ENCODE results near the gene GPR35.

GPR35 gene

DNA sequence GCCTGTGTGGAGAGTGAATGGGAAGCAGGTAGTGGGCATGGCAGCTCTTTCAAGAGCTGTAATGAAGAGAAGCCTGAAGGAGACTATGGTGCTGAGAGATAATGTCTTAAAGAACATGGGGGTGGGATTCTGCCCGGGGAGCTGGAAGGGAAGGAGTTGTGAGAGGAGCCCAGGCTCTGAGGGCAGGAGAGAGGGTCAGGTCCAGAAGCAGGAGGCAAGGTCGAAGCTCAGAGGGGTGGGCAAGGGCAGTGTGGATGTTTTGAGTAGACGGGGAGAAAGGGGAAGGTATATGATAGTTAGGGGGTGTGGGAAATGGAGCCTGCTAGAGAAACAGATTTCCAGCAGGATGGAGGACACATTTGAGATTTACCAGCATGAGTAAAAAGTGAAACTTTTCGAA is 36.6 kb upstream of the GPR35 start:
- no peaks in the 10 kb centered on the region for H3K9me3 ChIP-seq (ENCODE audit: severe bottlenecking)
- no peaks in the 10 kb centered on the region for H3K27me3 ChIP-seq (ENCODE audit: insufficient read depth, poor library complexity, severe bottlenecking)
- H3K4me3 ChIP-seq (ENCODE audit: severe bottlenecking): no peak overlapping the region
- TF ChIP-seq, protein P1, sequence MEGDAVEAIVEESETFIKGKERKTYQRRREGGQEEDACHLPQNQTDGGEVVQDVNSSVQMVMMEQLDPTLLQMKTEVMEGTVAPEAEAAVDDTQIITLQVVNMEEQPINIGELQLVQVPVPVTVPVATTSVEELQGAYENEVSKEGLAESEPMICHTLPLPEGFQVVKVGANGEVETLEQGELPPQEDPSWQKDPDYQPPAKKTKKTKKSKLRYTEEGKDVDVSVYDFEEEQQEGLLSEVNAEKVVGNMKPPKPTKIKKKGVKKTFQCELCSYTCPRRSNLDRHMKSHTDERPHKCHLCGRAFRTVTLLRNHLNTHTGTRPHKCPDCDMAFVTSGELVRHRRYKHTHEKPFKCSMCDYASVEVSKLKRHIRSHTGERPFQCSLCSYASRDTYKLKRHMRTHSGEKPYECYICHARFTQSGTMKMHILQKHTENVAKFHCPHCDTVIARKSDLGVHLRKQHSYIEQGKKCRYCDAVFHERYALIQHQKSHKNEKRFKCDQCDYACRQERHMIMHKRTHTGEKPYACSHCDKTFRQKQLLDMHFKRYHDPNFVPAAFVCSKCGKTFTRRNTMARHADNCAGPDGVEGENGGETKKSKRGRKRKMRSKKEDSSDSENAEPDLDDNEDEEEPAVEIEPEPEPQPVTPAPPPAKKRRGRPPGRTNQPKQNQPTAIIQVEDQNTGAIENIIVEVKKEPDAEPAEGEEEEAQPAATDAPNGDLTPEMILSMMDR (IDR thresholded peaks at IDR 0.05; ENCODE audit: poor library complexity, severe bottlenecking): no peak
- H3K36me3 ChIP-seq (ENCODE audit: low read depth): peaks cover 21% of the 10 kb centered on the region
- H3K4me1 ChIP-seq (ENCODE audit: insufficient read depth, poor library complexity, severe bottlenecking): peaks cover 12% of the 10 kb centered on the region
- DNase-seq (ENCODE audit: low spot score) (peak; percentile 14), ATAC-seq (ENCODE audit: low read depth) (no peak)
- H3K27ac ChIP-seq (ENCODE audit: poor library complexity, severe bottlenecking): no peak overlapping the region

- Histone ChIP-seq H3K27ac (ENCODE audit: poor library complexity, severe bottlenecking) (no peak overlapping the region), H3K36me3 (ENCODE audit: low read depth) (peaks cover 21% of the 10 kb centered on the region), H3K4me3 (ENCODE audit: severe bottlenecking) (no peak overlapping the region), H3K27me3 (ENCODE audit: insufficient read depth, poor library complexity, severe bottlenecking) (no peaks in the 10 kb centered on the region), H3K4me1 (ENCODE audit: insufficient read depth, poor library complexity, severe bottlenecking) (peaks cover 12% of the 10 kb centered on the region), H3K9me3 (ENCODE audit: severe bottlenecking) (no peaks in the 10 kb centered on the region)
- DNase-seq (ENCODE audit: low spot score) (peak; percentile 41), ATAC-seq (ENCODE audit: low read depth) (no peak)
- TF ChIP-seq, protein P1 (IDR thresholded peaks at IDR 0.05; ENCODE audit: poor library complexity, severe bottlenecking): no peak
Observed at GRCh38 chr2:240589375-240589774, 35.9 kb upstream of the GPR35 start.

- no peaks in the 10 kb centered on the region for H3K9me3 ChIP-seq (ENCODE audit: severe bottlenecking)
- H3K4me1 ChIP-seq (ENCODE audit: insufficient read depth, poor library complexity, severe bottlenecking): peaks cover 9% of the 10 kb centered on the region
- DNase-seq (ENCODE audit: low spot score) (peak; percentile 26), ATAC-seq (ENCODE audit: low read depth) (no peak)
- peaks cover 19% of the 10 kb centered on the region for H3K36me3 ChIP-seq (ENCODE audit: low read depth)
- H3K4me3 ChIP-seq (ENCODE audit: severe bottlenecking): no peak overlapping the region
- H3K27ac ChIP-seq (ENCODE audit: poor library complexity, severe bottlenecking): no peak overlapping the region
- H3K27me3 ChIP-seq (ENCODE audit: insufficient read depth, poor library complexity, severe bottlenecking): no peaks in the 10 kb centered on the region
- TF ChIP-seq, protein P1 (IDR thresholded peaks at IDR 0.05; ENCODE audit: poor library complexity, severe bottlenecking): no peak
Observed at GRCh38 chr2:240589850-240590525, 35.3 kb upstream of the GPR35 start.

DNA sequence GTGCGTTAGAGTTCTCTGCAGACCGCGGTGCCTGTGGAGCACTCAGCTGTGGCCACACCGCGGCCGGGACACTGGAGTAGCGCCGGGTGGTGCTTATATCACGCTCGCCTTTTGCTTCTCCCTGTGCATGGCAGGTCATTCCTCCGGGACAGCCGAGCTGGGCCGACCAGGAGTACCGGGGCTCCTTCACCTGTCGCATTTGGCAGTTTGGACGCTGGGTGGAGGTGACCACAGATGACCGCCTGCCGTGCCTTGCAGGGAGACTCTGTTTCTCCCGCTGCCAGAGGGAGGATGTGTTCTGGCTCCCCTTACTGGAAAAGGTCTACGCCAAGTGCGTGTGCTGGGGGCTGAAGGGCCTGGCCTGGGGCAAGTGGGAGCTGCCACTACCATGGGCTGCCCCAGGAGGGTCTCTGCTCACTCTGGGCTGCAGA is 34.6 kb upstream of the GPR35 start:
- no peaks in the 10 kb centered on the region for H3K9me3 ChIP-seq (ENCODE audit: severe bottlenecking)
- ATAC-seq (ENCODE audit: low read depth) (no peak), DNase-seq (ENCODE audit: low spot score) (peak; percentile 55)
- no peak overlapping the region for H3K27ac ChIP-seq (ENCODE audit: poor library complexity, severe bottlenecking)
- no peak overlapping the region for H3K4me3 ChIP-seq (ENCODE audit: severe bottlenecking)
- H3K36me3 ChIP-seq (ENCODE audit: low read depth): peaks cover 21% of the 10 kb centered on the region
- TF ChIP-seq, protein P1 (IDR thresholded peaks at IDR 0.05; ENCODE audit: poor library complexity, severe bottlenecking): no peak
- no peaks in the 10 kb centered on the region for H3K27me3 ChIP-seq (ENCODE audit: insufficient read depth, poor library complexity, severe bottlenecking)
- peaks cover 5% of the 10 kb centered on the region for H3K4me1 ChIP-seq (ENCODE audit: insufficient read depth, poor library complexity, severe bottlenecking)

DNA sequence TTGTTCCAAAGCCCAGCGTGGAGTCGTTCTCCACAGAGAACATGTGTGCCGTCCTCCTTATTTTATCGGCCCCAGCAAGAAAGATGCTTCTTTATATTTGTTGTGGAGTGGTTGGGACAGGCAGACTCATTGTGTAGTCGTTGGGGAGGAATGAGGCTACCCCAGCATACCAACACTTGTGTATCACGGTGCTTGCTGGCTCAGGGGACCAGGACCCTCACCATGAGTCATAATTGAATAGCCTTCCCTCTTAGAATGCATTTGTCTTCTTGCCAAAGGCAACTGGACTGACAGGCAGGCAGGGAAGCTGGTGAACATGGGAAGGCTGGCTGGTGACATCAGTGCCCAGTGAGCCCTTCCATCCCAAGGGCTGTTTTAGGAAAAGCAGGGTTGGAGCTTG is 34.1 kb upstream of the GPR35 start:
- ATAC-seq (ENCODE audit: low read depth) (no peak), DNase-seq (ENCODE audit: low spot score) (no peak)
- Histone ChIP-seq H3K27me3 (ENCODE audit: insufficient read depth, poor library complexity, severe bottlenecking) (no peaks in the 10 kb centered on the region), H3K4me3 (ENCODE audit: severe bottlenecking) (no peak overlapping the region), H3K36me3 (ENCODE audit: low read depth) (peaks cover 24% of the 10 kb centered on the region), H3K4me1 (ENCODE audit: insufficient read depth, poor library complexity, severe bottlenecking) (peaks cover 5% of the 10 kb centered on the region), H3K9me3 (ENCODE audit: severe bottlenecking) (no peaks in the 10 kb centered on the region), H3K27ac (ENCODE audit: poor library complexity, severe bottlenecking) (no peak overlapping the region)
- TF ChIP-seq, protein P1 (IDR thresholded peaks at IDR 0.05; ENCODE audit: poor library complexity, severe bottlenecking): no peak

Data from RWPE2 (cell line).